ENCODE results near the gene SPG7.

- TF ChIP-seq, protein P1, sequence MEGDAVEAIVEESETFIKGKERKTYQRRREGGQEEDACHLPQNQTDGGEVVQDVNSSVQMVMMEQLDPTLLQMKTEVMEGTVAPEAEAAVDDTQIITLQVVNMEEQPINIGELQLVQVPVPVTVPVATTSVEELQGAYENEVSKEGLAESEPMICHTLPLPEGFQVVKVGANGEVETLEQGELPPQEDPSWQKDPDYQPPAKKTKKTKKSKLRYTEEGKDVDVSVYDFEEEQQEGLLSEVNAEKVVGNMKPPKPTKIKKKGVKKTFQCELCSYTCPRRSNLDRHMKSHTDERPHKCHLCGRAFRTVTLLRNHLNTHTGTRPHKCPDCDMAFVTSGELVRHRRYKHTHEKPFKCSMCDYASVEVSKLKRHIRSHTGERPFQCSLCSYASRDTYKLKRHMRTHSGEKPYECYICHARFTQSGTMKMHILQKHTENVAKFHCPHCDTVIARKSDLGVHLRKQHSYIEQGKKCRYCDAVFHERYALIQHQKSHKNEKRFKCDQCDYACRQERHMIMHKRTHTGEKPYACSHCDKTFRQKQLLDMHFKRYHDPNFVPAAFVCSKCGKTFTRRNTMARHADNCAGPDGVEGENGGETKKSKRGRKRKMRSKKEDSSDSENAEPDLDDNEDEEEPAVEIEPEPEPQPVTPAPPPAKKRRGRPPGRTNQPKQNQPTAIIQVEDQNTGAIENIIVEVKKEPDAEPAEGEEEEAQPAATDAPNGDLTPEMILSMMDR (conservative IDR thresholded peaks at IDR 0.05; ENCODE audit: low read depth, low read length): no peak
- no peak for TF ChIP-seq BHLHE40 (IDR thresholded peaks at IDR 0.05; ENCODE audit: low read depth, low read length)
- TF ChIP-seq POLR2A (IDR thresholded peaks at IDR 0.05; ENCODE audit: low read depth, low read length): no peak
- TF ChIP-seq, protein P2, sequence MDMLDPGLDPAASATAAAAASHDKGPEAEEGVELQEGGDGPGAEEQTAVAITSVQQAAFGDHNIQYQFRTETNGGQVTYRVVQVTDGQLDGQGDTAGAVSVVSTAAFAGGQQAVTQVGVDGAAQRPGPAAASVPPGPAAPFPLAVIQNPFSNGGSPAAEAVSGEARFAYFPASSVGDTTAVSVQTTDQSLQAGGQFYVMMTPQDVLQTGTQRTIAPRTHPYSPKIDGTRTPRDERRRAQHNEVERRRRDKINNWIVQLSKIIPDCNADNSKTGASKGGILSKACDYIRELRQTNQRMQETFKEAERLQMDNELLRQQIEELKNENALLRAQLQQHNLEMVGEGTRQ (IDR thresholded peaks at IDR 0.05; ENCODE audit: low read depth, low read length): no peak
Measured at GRCh38 chr16:89570342-89570923, 62.2 kb downstream of the SPG7 start.

Data from IMR-90 (cell line).